Adrenal gland (tissue), 12 donors: ENCODE data around the gene ZNF84. TPM values are rescaled to one million over a fixed set of nuclear protein-coding genes. Genes with fewer than 3 reads are reported as not detected.
A peak's percentile ranks its signal among the peaks of the same experiment; 100 is the strongest.

ENCODE experiments used
- DNase-seq, 7 donors: peaks; one replicate each; pipeline ENCODE4 v3.0.0-alpha.2; 2019 to 2020
- H3K27ac ChIP-seq, 5 donors: fragments of 200-600 bp; sonication (generic) in 4 of 5; 1 replicate in 3 of 5; 2 replicates in 2 of 5; pipeline versions ENCODE4 v1.5.1 to v1.8.0; 2016 to 2020; ENCODE audit warnings: mild to moderate bottlenecking in 1 of 5
- H3K27me3 ChIP-seq: fragments of 200-600 bp; 2 replicates; pipeline ENCODE4 v1.8.0; 2021
- H3K36me3 ChIP-seq, 2 donors: fragments of 200-600 bp; replicated peaks in 1 of 2; 1 replicate in 1 of 2; 2 replicates in 1 of 2; pipeline versions ENCODE4 v1.5.1 to v1.8.0; 2018 to 2022
- H3K4me1 ChIP-seq, 2 donors: fragments of 200-600 bp; replicated peaks in 1 of 2; 1 replicate in 1 of 2; 2 replicates in 1 of 2; pipeline versions ENCODE4 v1.5.1 to v1.8.0; 2018 to 2021
- H3K4me3 ChIP-seq, 4 donors: fragments of 200-600 bp; sonication (generic) in 3 of 4; one replicate each; pipeline ENCODE4 v1.5.1; 2016 to 2018
- H3K9me3 ChIP-seq, 3 donors: fragments of 200-600 bp; sonication (generic) in 1 of 3; replicated peaks in 1 of 3; 1 replicate in 2 of 3; 2 replicates in 1 of 3; pipeline versions ENCODE4 v1.5.1 to v1.8.0; 2016 to 2021
- CTCF ChIP-seq, 6 experiments: fragments of 450-650 bp in 4 of 6; fragments of 200-600 bp in 2 of 6; sonication (generic) in 1 of 6; IDR thresholded peaks; 1 replicate in 5 of 6; 2 replicates in 1 of 6; pipeline versions ENCODE4 v1.5.1 to v1.8.0; 2016 to 2021; ENCODE audit warnings: antibody characterized with exemption in 6 of 6, mild to moderate bottlenecking in 2 of 6, moderate library complexity in 1 of 6
- POLR2A ChIP-seq, 2 donors: fragments of 450-650 bp; IDR thresholded peaks; one replicate each; pipeline ENCODE4 v1.6.1; 2017; ENCODE audit warnings: antibody characterized with exemption in 2 of 2, mild to moderate bottlenecking in 2 of 2, moderate library complexity in 1 of 2
- WGBS, 4 donors: extraction: QIAGEN DNeasy Blood & Tissue Kit in 2 of 4; methylation state at CpG; one replicate each; pipeline versions ENCODE4 v1.1.5 to v1.1.7; 2013 to 2017; 5-methylcytosine and 5-hydroxymethylcytosine counted together
- intact Hi-C, 2 donors: fragments of 100-400 bp; cut with DNase I; formaldehyde crosslinking; loops; one replicate each; pipeline versions ENCODE4 v1.14.1 to v1.15.0; 2022 to 2023
- polyA plus RNA-seq, 3 donors: library from polyadenylated mRNA; stranded (reverse); fragments of 200-250 nt in 2 of 3; fragments of 350-450 nt in 1 of 3; fragmentation: Illumina TruSeq in 1 of 3; extraction: RNeasy Lipid Tissue Mini Kit (QIAGEN cat#74804) in 1 of 3; gene quantifications; one replicate each; pipeline ENCODE4 v1.2.3, GENCODE V29; 2013 to 2014
- total RNA-seq, 9 donors: library from RNA; depleted of rRNA in 4 of 9; stranded (reverse); fragments of >200 nt in 4 of 9; fragments of 120-200 nt in 1 of 9; fragmentation: NEBNext Ultra II Directional in 1 of 9; extraction: Animal tissue kit (Norgen Biotek cat#: 25700) in 1 of 9; gene quantifications; one replicate each; pipeline versions ENCODE4 v1.1.0 to v1.2.4, GENCODE V29; 2013 to 2023
- donor health status: healthy with polysubstance abuse.
- donor health status: Bipolar disorder and iron deficiency.
- donor health status: DM: yes; HTN: yes; CAD: no.
- donor health status: DM: no; HTN: no; CAD: no.
- donor health status: DM: no; HTN: no; CAD: no.
- donor health status: DM: yes; HTN: yes; CAD: no.

Gene ZNF84
- total and polyA plus RNA-seq, 12 donors = 8.0 to 42.3 (median 18.7) TPM

GRCh38 chr12:133073836-133074235 is 36.5 kb downstream of the ZNF84 start:
- DNase-seq = no peak
- Histone ChIP-seq H3K4me1 (no peaks in the 10 kb centered on the region), H3K9me3 (peaks cover 4 to 67% (median 5%) of the 10 kb centered on the region in 3 donors), H3K27me3 (no peaks in the 10 kb centered on the region), H3K4me3 (no peak overlapping the region), H3K36me3 (no peaks in the 10 kb centered on the region), H3K27ac (no peak overlapping the region)
- TF ChIP-seq POLR2A (IDR thresholded peaks at IDR 0.05) (no peak), CTCF (IDR thresholded peaks at IDR 0.05) (no peak)
- 83 to 87% (median 84%) methylated on average over 2 of the region's 2 CpGs for WGBS, 4 donors
- intact Hi-C loops = no loop called here

GRCh38 chr12:133080026-133080367 is 42.7 kb downstream of the ZNF84 start:
- Histone ChIP-seq H3K27me3 (no peaks in the 10 kb centered on the region), H3K9me3 (peaks cover 0 to 48% (median 5%) of the 10 kb centered on the region in 3 donors), H3K36me3 (peaks cover 0 to 20% of the 10 kb centered on the region in 2 donors), H3K4me1 (peaks cover 6 to 13% of the 10 kb centered on the region in 2 donors), H3K27ac (peak overlapping the region; percentile 90 to 100 (median 98)), H3K4me3 (peak overlapping the region; percentile 11 to 97 (median 90))
- WGBS, 4 donors = 0 to 1% (median 0%) methylated on average over 6 to 22 of the region's 22 CpGs
- intact Hi-C loops = no loop called here
- peak; percentile 96 to 99 (median 99) for DNase-seq
- TF ChIP-seq POLR2A (IDR thresholded peaks at IDR 0.05) (no peak), CTCF (IDR thresholded peaks at IDR 0.05) (peak in 1 of 6 experiments; percentile 2)

GRCh38 chr12:133080368-133081158 is 43.3 kb downstream of the ZNF84 start, which contains the start of gene ZNF140:
TSS of gene ZNF140 (plus strand) at chr12:133080923. CDS start at chr12:133081321, 398 bp downstream.
- intact Hi-C loops = no loop called here
- H3K9me3 ChIP-seq = peaks cover 0 to 51% (median 5%) of the 10 kb centered on the region in 3 donors
- peak within 1 kb of the TSS; percentile 90 to 100 (median 98) for H3K27ac ChIP-seq

More at GRCh38 chr12:133080368-133081158, 43.3 kb downstream of the ZNF84 start, which contains the start of gene ZNF140:
- WGBS, 4 donors = 0 to 1% (median 1%) methylated on average over 15 to 69 of the region's 69 CpGs
- Histone ChIP-seq H3K27me3 (no peaks in the 10 kb centered on the region), H3K36me3 (peaks cover 0 to 26% of the 10 kb centered on the region in 2 donors), H3K4me3 (peak within 1 kb of the TSS; percentile 81 to 97 (median 90)), H3K4me1 (peaks cover 6 to 13% of the 10 kb centered on the region in 2 donors)
- DNase-seq = peak; percentile 95 to 99 (median 97)
- TF ChIP-seq POLR2A (IDR thresholded peaks at IDR 0.05) = peak; percentile 64 to 76
- peak in 4 of 6 experiments; percentile 43 to 59 (median 48) for TF ChIP-seq CTCF (IDR thresholded peaks at IDR 0.05)
